NK-92 (cell line): ENCODE measurements around the gene IQCF6.
"Not testable (repeated sequence)": the region's sequence is repeated elsewhere in the genome, so short reads cannot be mapped to it uniquely, and the experiment has no call there.

Source experiments
- DNase-seq: peaks from one replicate; lab custom pipeline; 2025; ENCODE audit not compliant: unreplicated experiment; lab: John Stamatoyannopoulos, UW

Gene IQCF6

GRCh38 chr3:51773529-51774056 is 5.4 kb downstream of the IQCF6 start:
- no peak for DNase-seq

- DNase-seq = no peak
These were observed 19.8 kb downstream of the IQCF6 start for GRCh38 chr3:51759203-51759602.

DNA sequence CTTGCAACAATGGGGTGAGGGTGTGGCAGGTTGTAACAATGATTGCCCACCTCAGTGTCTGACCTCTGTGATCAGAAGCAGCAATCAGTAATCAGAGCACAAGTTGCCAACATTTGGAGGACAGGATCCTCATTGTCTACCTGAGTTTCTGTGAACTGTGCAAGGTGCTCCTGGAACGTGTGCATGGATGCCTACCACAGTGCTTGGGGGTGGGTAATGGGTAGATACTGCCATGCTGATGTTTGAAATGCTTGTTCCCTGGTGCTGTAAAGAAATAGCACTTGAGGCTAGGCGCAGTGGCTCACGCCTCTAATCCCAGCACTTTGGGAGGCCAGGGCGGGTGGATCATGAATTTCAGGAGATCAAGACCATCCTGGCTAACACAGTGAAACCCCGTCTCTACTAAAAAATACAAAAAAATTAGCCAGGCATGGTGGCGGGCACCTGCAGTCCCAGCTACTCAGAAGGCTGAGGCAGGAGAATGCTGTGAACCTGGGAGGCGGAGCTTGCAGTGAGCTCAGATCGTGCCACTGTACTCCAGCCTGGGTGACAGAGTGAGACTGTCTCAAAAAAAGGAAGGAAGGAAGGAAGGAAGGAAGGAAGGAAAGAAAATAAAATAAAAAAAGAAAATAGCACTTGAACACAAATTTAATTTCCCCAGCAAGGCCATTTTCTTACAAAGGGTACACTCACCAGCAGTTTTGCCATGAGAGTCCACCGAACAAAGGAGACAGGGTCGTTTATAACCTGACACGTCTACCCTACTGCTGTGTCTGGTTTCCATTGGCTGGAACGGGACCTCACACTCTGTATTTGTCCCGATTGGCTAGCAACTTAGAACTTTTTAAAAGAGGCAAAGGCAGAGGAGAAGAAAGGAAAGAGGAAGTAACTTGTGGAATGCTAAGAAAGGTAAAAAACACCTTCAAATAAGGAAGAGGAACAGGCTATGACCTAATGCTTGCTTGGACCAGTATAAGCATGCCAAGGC is 25.0 kb downstream of the IQCF6 start:
- DNase-seq = not testable (repeated sequence)

GRCh38 chr3:51751287-51751686 is 27.8 kb downstream of the IQCF6 start:
- no peak for DNase-seq

GRCh38 chr3:51750878-51751277 is 28.2 kb downstream of the IQCF6 start:
- DNase-seq = no peak

GRCh38 chr3:51748327-51748726 is 30.7 kb downstream of the IQCF6 start:
- no peak for DNase-seq

DNA sequence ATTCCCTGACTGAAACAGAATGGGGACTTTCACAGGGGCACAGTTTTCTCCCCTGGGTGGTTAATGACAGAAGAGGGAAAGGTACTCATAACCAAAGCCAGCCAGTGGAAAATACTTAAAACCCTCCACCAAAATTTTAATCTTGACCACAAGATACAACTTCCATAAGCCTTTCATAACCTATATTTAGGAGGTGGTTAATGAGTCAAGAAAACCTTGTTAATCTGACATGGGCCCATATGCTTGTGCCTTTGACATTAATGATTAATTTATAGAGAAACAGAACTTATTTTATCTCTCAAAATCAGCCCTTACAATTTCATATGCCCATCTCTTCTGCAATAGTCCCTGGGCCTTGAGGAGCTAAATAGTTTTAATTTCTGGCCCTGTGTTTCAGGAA is 31.2 kb downstream of the IQCF6 start:
- DNase-seq = no peak

- not testable (repeated sequence) for DNase-seq
These were observed 36.1 kb downstream of the IQCF6 start for GRCh38 chr3:51742978-51743377.

DNA sequence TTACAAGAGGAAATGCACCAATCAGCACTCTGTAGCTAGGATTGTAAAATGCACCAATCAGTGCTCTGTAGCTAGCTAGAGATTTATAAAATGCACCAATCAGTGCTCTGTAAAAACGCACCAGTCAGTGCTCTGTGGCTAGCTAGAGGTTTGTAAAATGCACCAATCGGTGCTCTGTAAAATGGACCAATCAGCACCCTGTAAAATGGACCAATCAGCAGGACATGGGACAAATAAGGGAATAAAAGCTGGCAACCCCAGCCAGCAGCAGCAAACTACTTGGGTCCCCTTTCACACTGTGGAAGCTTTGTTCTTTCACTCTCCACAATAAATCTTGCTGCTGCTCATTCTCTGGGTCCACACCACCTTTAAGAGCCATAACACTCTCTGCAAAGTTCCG is 36.7 kb downstream of the IQCF6 start:
- DNase-seq = not testable (repeated sequence)

DNA sequence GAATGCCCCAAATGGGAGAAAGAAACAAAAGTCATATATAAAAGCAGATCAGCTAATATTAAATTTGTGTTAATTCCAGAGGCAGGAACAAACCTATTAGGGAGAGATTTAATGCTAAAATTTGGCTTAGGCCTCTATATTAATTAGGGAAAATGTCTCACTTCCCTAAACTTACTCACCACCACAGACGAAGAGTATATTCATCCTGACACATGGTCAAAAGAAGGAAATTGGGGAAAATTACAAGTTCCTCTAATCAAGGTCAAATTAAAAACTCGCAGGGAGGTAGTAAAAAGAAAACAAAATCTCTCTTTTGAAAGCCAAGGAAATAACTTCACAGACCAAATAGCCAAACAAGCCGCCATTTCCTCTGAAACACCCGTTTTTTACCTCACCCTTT is 39.9 kb downstream of the IQCF6 start:
- DNase-seq = no peak

GRCh38 chr3:51735950-51736349 is 43.1 kb downstream of the IQCF6 start:
- DNase-seq = no peak

DNA sequence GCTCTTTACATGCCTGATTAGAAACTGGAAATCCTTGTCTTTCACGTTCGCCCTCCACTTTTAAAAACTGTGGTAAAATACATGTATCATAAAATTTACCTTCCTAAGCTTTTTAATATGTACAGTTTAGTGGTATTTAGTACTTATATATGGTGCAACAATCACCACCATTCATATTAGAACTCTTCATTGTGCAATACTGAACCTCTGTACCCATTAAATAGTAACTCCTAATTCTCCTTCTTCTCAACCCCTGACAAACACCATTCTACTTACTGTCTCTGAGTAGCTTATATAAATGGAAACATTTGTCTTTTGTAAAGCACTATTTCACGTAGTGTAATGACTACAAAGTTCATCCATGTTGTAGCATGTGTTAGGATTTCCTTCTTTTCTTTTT is 44.0 kb downstream of the IQCF6 start:
- no peak for DNase-seq

DNA sequence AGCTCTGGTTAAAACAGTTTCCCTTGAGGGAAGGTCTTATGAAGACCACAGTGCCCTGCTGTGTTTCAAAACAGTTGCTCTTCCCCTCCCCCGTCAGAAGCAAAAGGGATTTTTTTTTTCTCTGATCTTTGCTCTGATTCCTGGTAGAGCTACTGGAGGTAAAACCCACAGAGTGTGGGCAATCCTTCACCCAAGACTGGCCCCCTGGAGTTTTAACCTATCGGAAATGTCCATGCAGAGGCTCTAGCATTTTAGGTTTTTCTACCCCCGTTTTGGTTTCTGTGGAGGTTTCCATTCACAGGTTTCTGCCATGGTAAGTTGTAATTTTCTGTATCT is 44.5 kb downstream of the IQCF6 start:
- DNase-seq = no peak

GRCh38 chr3:51733859-51734571 is 45.0 kb downstream of the IQCF6 start:
- DNase-seq = no peak

GRCh38 chr3:51729042-51729633 is 49.9 kb downstream of the IQCF6 start:
- no peak for DNase-seq
